ENCODE results near the gene USP10. TPM values are rescaled to one million over a fixed set of nuclear protein-coding genes. Genes with fewer than 3 reads are reported as not detected.

The USP10 gene
- total RNA-seq, 1 donor from 2014 or later: 55.1 TPM

DNA sequence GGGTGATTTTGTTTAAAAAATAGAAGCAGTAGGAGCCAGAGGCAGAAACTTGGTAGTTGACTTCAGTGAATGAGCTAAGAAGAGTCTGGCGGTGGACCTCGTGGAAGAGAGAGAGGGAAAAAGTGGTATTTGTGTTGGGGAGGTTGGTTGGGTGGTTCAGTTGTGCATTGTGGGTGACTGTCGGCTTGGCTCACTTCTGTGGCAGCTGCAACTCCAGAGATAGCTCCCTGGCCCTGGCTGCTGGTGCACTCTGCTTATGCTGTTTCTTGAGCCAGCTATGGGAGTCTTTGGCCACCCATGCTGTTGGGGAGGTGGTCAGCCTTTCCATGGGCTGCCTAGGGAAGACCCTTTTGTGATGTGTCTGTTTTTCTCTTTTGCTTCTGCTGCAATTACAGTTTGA, 69.6 kb downstream of the USP10 start:
- DNase-seq (ENCODE audit: low read depth, low spot score): no peak

GRCh38 chr16:84773312-84773711, 73.5 kb downstream of the USP10 start:
- DNase-seq (ENCODE audit: low read depth, low spot score): no peak

DNA sequence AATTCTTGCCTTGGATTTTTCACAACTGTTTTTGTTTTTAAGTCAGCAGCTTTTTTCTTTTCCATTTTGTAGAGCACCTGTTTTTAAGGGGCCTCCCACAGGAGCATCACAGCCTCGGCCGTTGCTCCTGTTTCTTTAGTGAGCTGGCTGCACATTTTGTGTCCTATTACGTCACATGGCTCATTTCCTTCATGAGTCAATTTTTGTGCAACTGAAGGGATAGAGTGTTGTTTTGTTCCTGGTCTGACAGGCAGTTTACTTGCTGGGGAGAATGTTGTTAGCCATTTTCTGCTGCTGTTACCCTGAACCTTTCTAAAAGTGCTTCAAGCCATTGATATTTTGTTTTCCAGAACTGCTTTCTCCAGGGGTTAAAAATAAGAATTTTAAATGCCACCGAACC, 75.0 kb downstream of the USP10 start:
- DNase-seq (ENCODE audit: low read depth, low spot score): peak; percentile 40

- DNase-seq (ENCODE audit: low read depth, low spot score): no peak
Measured at GRCh38 chr16:84775262-84775810, 75.5 kb downstream of the USP10 start.

DNA sequence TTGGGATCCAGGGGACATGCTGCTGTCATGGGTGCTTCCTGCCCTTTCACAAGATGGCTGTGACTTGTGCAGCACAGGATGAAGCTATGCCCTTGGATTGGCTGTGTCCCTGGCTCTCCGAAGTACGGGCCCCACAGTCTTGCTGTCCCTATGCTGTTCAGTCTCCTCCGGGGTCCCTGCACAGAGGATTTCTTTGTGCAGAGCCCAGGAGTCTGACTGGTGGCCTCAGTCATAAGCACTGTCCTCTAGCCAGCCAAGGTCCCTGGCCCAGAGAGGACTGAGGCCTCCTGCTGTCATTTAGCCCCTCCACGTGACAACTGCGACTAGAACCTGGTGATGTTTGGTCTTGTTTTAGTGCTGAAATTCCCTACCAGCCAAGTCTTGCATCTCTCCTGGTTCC, 77.6 kb downstream of the USP10 start:
- no peak for DNase-seq (ENCODE audit: low read depth, low spot score)

DNA sequence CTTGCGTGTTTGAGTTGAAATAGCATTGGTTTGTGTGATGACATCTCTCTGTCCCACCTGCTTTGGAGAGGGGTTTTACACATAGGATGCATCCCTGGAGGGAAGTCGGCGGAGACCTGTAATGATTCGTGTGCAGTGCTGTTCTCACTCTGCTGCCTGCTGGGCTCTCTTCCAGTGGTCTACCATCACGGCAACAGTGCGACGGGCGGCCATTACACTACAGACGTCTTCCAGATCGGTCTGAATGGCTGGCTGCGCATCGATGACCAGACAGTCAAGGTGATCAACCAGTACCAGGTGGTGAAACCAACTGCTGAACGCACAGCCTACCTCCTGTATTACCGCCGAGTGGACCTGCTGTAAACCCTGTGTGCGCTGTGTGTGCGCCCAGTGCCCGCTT, 78.9 kb downstream of the USP10 start:
- DNase-seq (ENCODE audit: low read depth, low spot score): no peak

DNA sequence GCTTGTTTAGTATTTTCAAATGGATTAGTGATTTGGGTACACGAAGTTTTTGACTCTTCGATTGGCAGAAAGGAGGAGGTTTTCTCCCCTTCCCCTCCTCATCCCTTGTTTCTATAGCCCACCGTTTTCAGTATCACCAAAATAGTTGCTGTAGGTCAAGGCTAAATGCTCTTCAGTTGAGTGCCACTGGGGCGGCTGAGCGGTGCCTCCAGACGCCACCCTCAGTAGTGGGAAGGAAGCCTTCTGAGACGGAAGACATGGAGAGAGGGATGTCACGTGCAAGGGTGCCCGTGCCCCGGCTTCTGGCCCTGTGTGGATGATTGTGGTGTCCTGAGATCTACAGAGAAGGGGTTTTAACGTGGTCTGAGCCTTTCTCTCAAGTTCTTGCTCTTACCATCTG, 80.3 kb downstream of the USP10 start:
- DNase-seq (ENCODE audit: low read depth, low spot score): no peak

DNA sequence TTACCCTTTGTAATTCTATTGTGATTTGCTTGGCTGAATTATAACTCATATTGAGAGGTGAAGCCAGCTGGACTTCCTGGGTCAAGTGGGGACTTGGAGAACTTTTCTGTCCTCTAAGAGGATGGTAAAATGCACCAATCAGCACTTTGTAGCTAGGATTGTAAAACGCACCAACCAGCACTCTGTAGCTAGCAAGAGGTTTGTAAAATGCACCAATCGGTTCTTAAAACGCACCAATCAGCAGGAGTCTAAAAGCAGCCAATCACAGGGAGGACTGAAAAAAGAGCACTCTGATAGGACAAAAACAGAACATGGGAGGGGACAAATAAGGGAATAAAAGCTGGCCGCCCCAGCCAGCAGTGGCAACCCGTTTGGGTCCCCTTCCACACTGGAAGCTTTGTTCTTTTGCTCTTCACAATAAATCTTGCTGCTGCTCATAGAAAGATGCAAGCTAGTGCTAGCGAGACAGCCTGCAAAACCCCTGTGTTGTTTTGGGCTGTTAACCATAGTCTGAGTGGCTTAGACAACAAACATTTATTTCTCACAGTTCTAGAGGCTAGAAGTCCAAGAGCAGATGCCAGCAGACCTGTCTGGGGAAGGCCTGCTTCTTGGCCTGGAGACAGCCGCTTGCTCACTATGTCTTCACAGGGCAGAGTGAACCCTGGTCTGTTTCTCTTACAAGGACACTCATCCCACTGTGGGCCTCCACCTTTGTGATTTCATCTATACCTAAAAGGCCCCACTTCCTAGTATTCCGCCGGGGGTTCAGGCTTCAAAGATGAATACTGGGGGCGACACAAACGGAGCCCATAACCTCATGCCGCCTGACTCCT, 81.0 kb downstream of the USP10 start:
- no peak for DNase-seq (ENCODE audit: low read depth, low spot score)

DNA sequence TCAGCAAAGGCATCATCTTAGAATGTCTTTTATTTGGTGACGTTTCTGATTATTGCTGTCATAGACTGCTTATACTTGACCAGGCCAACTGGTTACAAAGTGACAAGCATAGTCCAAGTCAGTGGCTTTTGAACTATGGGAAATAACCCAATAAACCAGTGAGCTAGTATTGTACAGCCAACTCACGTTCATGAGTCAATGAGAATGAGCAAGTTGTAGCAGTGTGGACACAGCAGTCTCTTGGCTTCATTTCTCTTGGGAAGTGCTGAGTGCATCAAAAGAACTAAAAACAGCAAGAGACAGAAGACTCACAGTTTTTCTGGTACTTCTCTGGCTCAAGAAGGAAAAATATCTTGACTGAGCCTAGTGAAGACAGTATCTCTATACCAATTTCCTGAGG, 83.0 kb downstream of the USP10 start:
- DNase-seq (ENCODE audit: low read depth, low spot score): no peak

GRCh38 chr16:84785843-84786581, 86.2 kb downstream of the USP10 start:
- no peak for DNase-seq (ENCODE audit: low read depth, low spot score)

DNA sequence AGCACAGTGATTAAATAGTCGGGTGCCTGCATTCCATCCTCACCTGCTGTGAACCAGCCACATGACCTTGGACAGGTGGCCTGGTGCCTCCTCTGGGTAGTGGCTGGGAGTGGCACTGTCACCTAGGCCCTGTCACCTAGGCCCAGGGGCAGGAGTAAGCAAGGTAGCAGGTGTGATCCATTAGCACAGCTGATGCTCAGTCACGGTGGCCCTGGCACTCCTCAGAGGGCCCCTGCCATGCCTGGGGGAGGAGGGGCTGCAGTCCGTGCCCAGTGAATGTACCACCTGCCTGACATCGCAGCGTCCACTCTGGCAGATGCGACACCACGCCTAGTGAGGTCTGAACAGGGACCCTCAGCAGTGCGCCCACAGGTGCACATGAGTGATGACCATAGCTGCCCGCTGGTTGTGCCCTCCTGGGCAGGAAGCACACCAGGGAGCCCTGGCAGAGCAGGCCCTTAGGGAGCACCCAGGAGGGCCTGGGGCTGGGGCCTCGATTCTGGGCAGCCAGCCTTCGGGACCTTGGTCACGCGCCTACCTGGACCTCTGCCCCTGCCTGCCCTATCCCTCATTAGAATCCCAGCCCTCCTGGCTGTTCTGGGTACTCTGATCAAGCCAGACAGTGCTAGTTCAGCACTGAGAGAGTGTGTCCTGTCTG, 86.9 kb downstream of the USP10 start:
- DNase-seq (ENCODE audit: low read depth, low spot score): no peak

GRCh38 chr16:84787263-84787622, 87.4 kb downstream of the USP10 start:
- no peak for DNase-seq (ENCODE audit: low read depth, low spot score)

GRCh38 chr16:84788920-84789391, 89.2 kb downstream of the USP10 start:
- no peak for DNase-seq (ENCODE audit: low read depth, low spot score)

GRCh38 chr16:84789431-84789830, 89.6 kb downstream of the USP10 start:
- no peak for DNase-seq (ENCODE audit: low read depth, low spot score)

GRCh38 chr16:84790301-84790700, 90.5 kb downstream of the USP10 start:
- DNase-seq (ENCODE audit: low read depth, low spot score): no peak

DNA sequence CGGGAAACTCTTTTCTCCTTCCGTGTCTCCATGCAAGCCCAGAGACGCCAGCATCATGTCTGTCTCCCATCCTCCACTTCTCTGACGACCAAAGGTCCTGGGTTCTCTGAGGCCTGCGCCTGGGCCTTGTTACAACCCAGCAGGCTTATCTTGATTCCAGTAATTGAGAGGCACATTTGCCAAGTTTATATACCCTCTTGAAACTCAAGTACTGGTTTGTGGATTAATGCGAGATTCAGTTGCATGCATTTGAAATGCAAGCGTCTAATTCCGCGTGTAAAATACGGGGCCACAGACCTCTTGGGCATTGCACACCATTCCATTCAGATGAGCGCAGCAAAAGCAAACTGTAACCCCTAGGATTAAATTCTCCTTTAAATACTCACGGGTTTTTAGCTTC, 91.3 kb downstream of the USP10 start:
- DNase-seq (ENCODE audit: low read depth, low spot score): no peak

- DNase-seq (ENCODE audit: low read depth, low spot score): no peak
Measured at GRCh38 chr16:84791501-84791900, 91.7 kb downstream of the USP10 start.

DNA sequence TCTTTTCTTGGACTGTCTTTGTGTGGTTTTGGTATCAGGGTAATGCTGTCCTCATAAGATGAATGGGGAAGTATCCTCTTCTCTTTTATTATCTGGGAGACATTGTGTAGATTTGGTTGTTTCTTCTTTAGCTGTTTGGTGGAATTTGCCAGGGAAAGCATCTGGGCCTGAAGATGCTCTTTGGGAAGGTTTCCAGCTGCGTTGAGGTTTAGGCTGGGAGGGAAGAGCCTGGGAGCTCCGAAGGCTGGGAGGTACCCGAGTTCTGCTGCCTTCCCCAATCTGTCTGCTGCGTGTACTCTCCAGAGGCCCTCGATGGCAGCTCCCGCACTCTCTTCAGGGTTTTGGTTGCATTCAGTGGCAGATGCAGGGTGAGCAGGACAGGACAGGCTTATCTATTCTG, 94.4 kb downstream of the USP10 start:
- no peak for DNase-seq (ENCODE audit: low read depth, low spot score)

- DNase-seq (ENCODE audit: low read depth, low spot score): no peak
Measured at GRCh38 chr16:84794626-84795025, 94.8 kb downstream of the USP10 start.

DNA sequence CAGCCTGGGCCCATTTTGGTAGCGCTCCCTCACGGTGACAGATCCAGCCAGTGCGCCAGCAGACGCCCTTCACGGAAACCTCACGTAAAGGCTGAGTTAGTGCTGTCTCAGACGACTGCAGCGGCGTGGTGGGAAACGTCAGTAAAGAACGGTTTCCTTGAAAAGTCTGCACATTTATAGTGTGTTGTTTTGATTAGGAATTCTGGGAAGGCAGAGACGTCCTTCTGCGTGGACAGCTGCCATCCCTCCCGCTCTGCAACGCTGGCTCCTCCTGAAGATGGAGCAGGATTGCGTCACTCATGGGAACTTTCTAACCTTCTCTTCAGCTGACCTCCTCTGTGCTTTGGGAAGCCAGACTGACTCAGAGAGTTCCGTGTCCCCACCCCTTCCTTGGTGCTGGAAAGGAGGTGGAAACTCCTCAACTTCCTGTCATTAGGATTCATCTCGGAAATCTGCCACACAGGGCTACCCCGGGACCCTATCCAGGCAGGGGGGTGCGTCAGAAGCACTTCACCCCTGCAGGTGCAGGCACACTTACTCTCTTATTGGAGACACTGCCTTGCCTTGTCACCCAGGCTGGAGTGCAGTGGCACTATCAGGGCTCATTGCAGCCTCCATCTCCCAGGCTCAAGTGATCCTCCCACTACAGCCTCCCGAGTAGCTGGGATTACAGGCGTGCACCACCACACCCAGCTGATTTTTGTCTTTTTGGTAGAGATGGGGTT, 95.7 kb downstream of the USP10 start:
- peak; percentile 10 for DNase-seq (ENCODE audit: low read depth, low spot score)
